Lower leg skin (tissue), 3 donors: Measurements from ENCODE around the gene LRP5.

ENCODE experiments used
- POLR2A ChIP-seq, 2 donors: fragments of 450-650 bp; IDR thresholded peaks; one replicate each; pipeline ENCODE4 v1.6.1; 2016 to 2017; ENCODE audit warnings: antibody characterized with exemption in 2 of 2, mild to moderate bottlenecking in 1 of 2, moderate library complexity in 1 of 2
- TF ChIP-seq, protein P1 (sequence below), 3 donors: fragments of 450-650 bp; IDR thresholded peaks; one replicate each; pipeline ENCODE4 v1.5.1; 2016; ENCODE audit warnings: antibody characterized with exemption in 3 of 3, mild to moderate bottlenecking in 3 of 3, moderate library complexity in 2 of 3

GRCh38 chr11:68303083-68303482 is 9.3 kb upstream of the LRP5 start:
- TF ChIP-seq, protein P1, sequence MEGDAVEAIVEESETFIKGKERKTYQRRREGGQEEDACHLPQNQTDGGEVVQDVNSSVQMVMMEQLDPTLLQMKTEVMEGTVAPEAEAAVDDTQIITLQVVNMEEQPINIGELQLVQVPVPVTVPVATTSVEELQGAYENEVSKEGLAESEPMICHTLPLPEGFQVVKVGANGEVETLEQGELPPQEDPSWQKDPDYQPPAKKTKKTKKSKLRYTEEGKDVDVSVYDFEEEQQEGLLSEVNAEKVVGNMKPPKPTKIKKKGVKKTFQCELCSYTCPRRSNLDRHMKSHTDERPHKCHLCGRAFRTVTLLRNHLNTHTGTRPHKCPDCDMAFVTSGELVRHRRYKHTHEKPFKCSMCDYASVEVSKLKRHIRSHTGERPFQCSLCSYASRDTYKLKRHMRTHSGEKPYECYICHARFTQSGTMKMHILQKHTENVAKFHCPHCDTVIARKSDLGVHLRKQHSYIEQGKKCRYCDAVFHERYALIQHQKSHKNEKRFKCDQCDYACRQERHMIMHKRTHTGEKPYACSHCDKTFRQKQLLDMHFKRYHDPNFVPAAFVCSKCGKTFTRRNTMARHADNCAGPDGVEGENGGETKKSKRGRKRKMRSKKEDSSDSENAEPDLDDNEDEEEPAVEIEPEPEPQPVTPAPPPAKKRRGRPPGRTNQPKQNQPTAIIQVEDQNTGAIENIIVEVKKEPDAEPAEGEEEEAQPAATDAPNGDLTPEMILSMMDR (IDR thresholded peaks at IDR 0.05) = no peak
- TF ChIP-seq POLR2A (IDR thresholded peaks at IDR 0.05) = no peak
